ENCODE measurements around the gene POC1A.

- TF ChIP-seq CTCF (IDR thresholded peaks at IDR 0.05), result no peak
- TF ChIP-seq POLR2A (IDR thresholded peaks at IDR 0.05), result no peak
- TF ChIP-seq EP300 (IDR thresholded peaks at IDR 0.05), result no peak
- TF ChIP-seq POLR2AphosphoS5 (IDR thresholded peaks at IDR 0.05), result no peak
Observed at GRCh38 chr3:52124766-52125165, 29.5 kb downstream of the POC1A start.
